Astrocyte (in vitro differentiated cells and primary cell): ENCODE results near the gene KRTAP10-8. TPM values are rescaled to one million over a fixed set of nuclear protein-coding genes. Genes with fewer than 3 reads are reported as not detected.

ENCODE experiments used
- DNase-seq: peaks from one replicate; pipeline ENCODE4 v3.0.0-alpha.2; 2010; ENCODE audit warnings: low read depth
- FAIRE-seq: peaks from 2 replicates; lab custom pipeline; 2011; peaks lifted over from hg19 to GRCh38; lab: Jason Lieb, UNC
- H2AFZ ChIP-seq: 2 replicates; pipeline ENCODE4 v1.6.0; 2012; ENCODE audit warnings: low read depth, low read length, inconsistent platforms
- H3K27ac ChIP-seq: 2 replicates; pipeline ENCODE4 v1.5.1; 2011; ENCODE audit warnings: low read depth, low read length, inconsistent platforms
- H3K27me3 ChIP-seq: 2 replicates; pipeline ENCODE4 v1.6.0; 2011; ENCODE audit warnings: low read length, inconsistent platforms; ENCODE audit not compliant: insufficient read depth
- H3K36me3 ChIP-seq: 2 replicates; pipeline ENCODE4 v1.5.1; 2011; ENCODE audit warnings: low read length, inconsistent platforms; ENCODE audit not compliant: insufficient read depth
- H3K4me1 ChIP-seq: 2 replicates; pipeline ENCODE4 v1.5.1; 2011; ENCODE audit warnings: low read length, inconsistent platforms; ENCODE audit not compliant: insufficient read depth
- H3K4me2 ChIP-seq: 2 replicates; pipeline ENCODE4 v1.6.0; 2012; ENCODE audit warnings: low read length, inconsistent platforms
- H3K4me3 ChIP-seq: 2 replicates; pipeline ENCODE4 v1.5.1; 2011; ENCODE audit warnings: low read depth, mild to moderate bottlenecking, low read length, inconsistent platforms; ENCODE audit not compliant: insufficient read depth
- H3K79me2 ChIP-seq: 2 replicates; pipeline ENCODE4 v1.6.0; 2012; ENCODE audit warnings: mild to moderate bottlenecking, low read length, inconsistent platforms; ENCODE audit not compliant: insufficient read depth
- H3K9ac ChIP-seq: 2 replicates; pipeline ENCODE4 v1.6.0; 2012; ENCODE audit warnings: mild to moderate bottlenecking, low read length, inconsistent platforms
- H3K9me3 ChIP-seq: 2 replicates; pipeline ENCODE4 v1.5.1; 2012; ENCODE audit warnings: low read depth, mild to moderate bottlenecking, low read length, inconsistent platforms; ENCODE audit not compliant: insufficient read depth
- H4K20me1 ChIP-seq: 2 replicates; pipeline ENCODE4 v1.6.0; 2012; ENCODE audit warnings: low read length, inconsistent platforms; ENCODE audit not compliant: insufficient read depth
- H3K27ac Mint-ChIP-seq: one replicate; pipeline ENCODE4 v1.8.0; 2021; ENCODE audit warnings: mild to moderate bottlenecking, mixed read lengths; ENCODE audit not compliant: unreplicated experiment
- H3K27me3 Mint-ChIP-seq: one replicate; pipeline ENCODE4 v1.8.0; 2021; ENCODE audit warnings: low read depth, mixed read lengths; ENCODE audit not compliant: unreplicated experiment
- H3K36me3 Mint-ChIP-seq: one replicate; pipeline ENCODE4 v1.8.0; 2021; ENCODE audit warnings: low read depth, mixed read lengths; ENCODE audit not compliant: unreplicated experiment
- H3K4me1 Mint-ChIP-seq: one replicate; pipeline ENCODE4 v1.8.0; 2021; ENCODE audit warnings: low read depth, mixed read lengths; ENCODE audit not compliant: unreplicated experiment
- H3K4me3 Mint-ChIP-seq: one replicate; pipeline ENCODE4 v1.8.0; 2021; ENCODE audit warnings: mild to moderate bottlenecking, moderate library complexity, mixed read lengths; ENCODE audit not compliant: unreplicated experiment
- H3K9me3 Mint-ChIP-seq: one replicate; pipeline ENCODE4 v1.8.0; 2021; ENCODE audit warnings: mild to moderate bottlenecking, mixed read lengths; ENCODE audit not compliant: unreplicated experiment
- CTCF ChIP-seq: IDR thresholded peaks from 2 replicates; pipeline ENCODE4 v1.5.1; 2011; ENCODE audit warnings: low read depth, mild to moderate bottlenecking, inconsistent platforms, low read length, moderate library complexity; ENCODE audit not compliant: insufficient read depth
- EZH2 ChIP-seq: IDR thresholded peaks from 2 replicates; pipeline ENCODE4 v1.6.1; 2012; ENCODE audit warnings: mild to moderate bottlenecking, low read length, inconsistent platforms; ENCODE audit not compliant: insufficient read depth
- total RNA-seq: library from RNA; stranded (reverse); gene quantifications from 2 replicates; pipeline ENCODE4 v1.2.1, GENCODE V29; 2021

Gene KRTAP10-8
- total RNA-seq, 1 donor from 2014 or later, result not detected

- H3K4me3 Mint-ChIP-seq, result no peak overlapping the region
- H3K79me2 ChIP-seq, result no peaks in the 10 kb centered on the region
- no peak overlapping the region for H3K9ac ChIP-seq
- peaks cover 4% of the 10 kb centered on the region for H3K27me3 Mint-ChIP-seq
- no peaks in the 10 kb centered on the region for H3K27me3 ChIP-seq
- H3K4me3 ChIP-seq, result no peak overlapping the region
- H2AFZ ChIP-seq, result no peak overlapping the region
- no peak overlapping the region for H3K27ac ChIP-seq
- peaks cover 4% of the 10 kb centered on the region for H3K9me3 ChIP-seq
- no peaks in the 10 kb centered on the region for H3K36me3 ChIP-seq
- FAIRE-seq (no peak), DNase-seq (no peak)
- TF ChIP-seq EZH2, result no peak
- TF ChIP-seq CTCF, result no peak
- H3K4me1 Mint-ChIP-seq, result no peaks in the 10 kb centered on the region
- H3K4me2 ChIP-seq, result no peak overlapping the region
- H3K27ac Mint-ChIP-seq, result no peak overlapping the region
- H4K20me1 ChIP-seq, result no peaks in the 10 kb centered on the region
- H3K4me1 ChIP-seq, result no peaks in the 10 kb centered on the region
- H3K36me3 Mint-ChIP-seq, result no peaks in the 10 kb centered on the region
- peaks cover 40% of the 10 kb centered on the region for H3K9me3 Mint-ChIP-seq
Measured at GRCh38 chr21:44623575-44623974, 11.7 kb downstream of the KRTAP10-8 start.

GRCh38 chr21:44625756-44626155, 13.9 kb downstream of the KRTAP10-8 start:
- FAIRE-seq, result no peak
- H3K27ac ChIP-seq, result no peak overlapping the region
- peaks cover 8% of the 10 kb centered on the region for H3K9me3 ChIP-seq
- no peak overlapping the region for H3K27ac Mint-ChIP-seq
- no peak for DNase-seq
- H3K4me1 Mint-ChIP-seq, result no peaks in the 10 kb centered on the region
- no peaks in the 10 kb centered on the region for H3K36me3 ChIP-seq
- no peak overlapping the region for H3K4me3 Mint-ChIP-seq
- H2AFZ ChIP-seq, result no peak overlapping the region
- H3K27me3 Mint-ChIP-seq, result peaks cover 4% of the 10 kb centered on the region
- H3K9me3 Mint-ChIP-seq, result peaks cover 30% of the 10 kb centered on the region
- H3K4me2 ChIP-seq, result no peak overlapping the region
- no peaks in the 10 kb centered on the region for H3K36me3 Mint-ChIP-seq
- H3K4me3 ChIP-seq, result no peak overlapping the region
- no peaks in the 10 kb centered on the region for H3K79me2 ChIP-seq
- H3K9ac ChIP-seq, result no peak overlapping the region
- TF ChIP-seq CTCF, result no peak
- H4K20me1 ChIP-seq, result no peaks in the 10 kb centered on the region
- no peaks in the 10 kb centered on the region for H3K27me3 ChIP-seq
- no peaks in the 10 kb centered on the region for H3K4me1 ChIP-seq

GRCh38 chr21:44626262-44626661, 14.4 kb downstream of the KRTAP10-8 start:
- Histone ChIP-seq H4K20me1 (no peaks in the 10 kb centered on the region), H3K4me1 (no peaks in the 10 kb centered on the region), H3K4me2 (no peak overlapping the region), H3K27me3 (no peaks in the 10 kb centered on the region), H3K9ac (no peak overlapping the region), H3K4me3 (no peak overlapping the region), H3K27ac (no peak overlapping the region), H3K9me3 (peaks cover 8% of the 10 kb centered on the region), H2AFZ (no peak overlapping the region), H3K79me2 (no peaks in the 10 kb centered on the region), H3K36me3 (no peaks in the 10 kb centered on the region)
- H3K36me3 Mint-ChIP-seq, result peaks cover 2% of the 10 kb centered on the region
- no peaks in the 10 kb centered on the region for H3K4me1 Mint-ChIP-seq
- no peak for FAIRE-seq
- H3K27ac Mint-ChIP-seq, result no peak overlapping the region
- H3K9me3 Mint-ChIP-seq, result peaks cover 33% of the 10 kb centered on the region
- TF ChIP-seq CTCF (no peak), EZH2 (no peak)
- DNase-seq, result no peak
- peaks cover 4% of the 10 kb centered on the region for H3K27me3 Mint-ChIP-seq
- H3K4me3 Mint-ChIP-seq, result no peak overlapping the region
